HG02623 (cell line): ENCODE results near the gene SLC17A1.

ENCODE experiments used
- ATAC-seq: cut with Tn5 transposase; IDR thresholded peaks from one replicate; pipeline ENCODE4 v1.9.1; 2021; ENCODE audit warnings: moderate library complexity; ENCODE audit not compliant: unreplicated experiment

The SLC17A1 gene

DNA sequence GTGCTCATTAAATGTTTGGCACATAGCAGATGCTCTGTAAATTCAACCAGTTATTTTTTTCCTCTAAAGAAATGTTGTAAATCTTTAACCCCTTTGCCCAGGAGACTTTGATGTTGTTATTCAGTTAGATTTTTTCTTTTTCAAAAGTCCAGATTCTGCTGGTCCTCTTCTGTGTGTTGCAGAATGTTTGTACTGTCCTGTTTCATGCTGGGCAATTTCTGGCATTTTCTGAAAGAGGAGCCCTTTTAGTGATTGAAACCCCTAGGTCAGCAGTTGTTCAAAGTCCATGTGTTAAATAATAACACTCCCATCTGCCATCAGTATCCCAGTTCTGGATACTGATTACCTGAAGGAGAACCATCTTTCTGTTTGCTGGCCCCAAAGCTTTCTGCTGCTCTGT lies 1.3 kb upstream of the SLC17A1 start:
- ATAC-seq = no peak

DNA sequence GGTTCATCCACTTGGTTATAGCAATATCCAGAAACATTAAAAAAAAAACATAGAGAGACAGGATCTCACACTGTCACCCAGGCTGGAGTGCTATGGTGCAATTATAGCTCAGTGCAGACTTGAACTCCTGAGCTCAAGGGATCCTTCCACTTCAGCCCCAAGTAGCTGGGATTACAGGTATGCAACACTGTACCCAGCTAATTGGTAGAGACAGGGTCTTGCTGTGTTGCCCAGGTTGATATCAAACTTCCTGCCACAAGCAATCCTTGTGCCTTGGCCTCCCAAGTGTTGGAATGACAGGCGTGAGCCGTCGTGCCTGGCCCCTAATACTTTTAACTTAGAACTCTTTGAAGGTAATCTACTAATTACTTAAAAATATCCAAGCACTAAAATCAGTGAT lies 818 bp upstream of the SLC17A1 start:
- ATAC-seq = no peak

DNA sequence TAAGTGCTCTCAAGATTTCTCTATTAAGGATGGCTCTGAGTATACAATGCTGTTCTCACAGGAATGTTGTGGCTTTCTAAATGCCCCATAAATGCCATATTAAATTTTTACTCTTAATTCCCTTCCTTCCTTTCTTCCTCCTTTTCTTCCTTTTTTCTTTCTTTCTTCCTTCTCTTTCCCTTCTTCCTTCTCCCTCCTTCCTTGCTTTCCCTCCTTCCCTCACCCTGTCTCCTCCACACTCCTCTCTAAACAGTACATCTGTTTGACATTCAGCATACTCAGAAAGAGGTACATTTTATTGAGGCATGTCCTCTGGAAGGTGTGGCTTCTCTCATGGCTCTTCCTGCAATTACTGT lies 433 bp upstream of the SLC17A1 start:
- ATAC-seq = no peak

DNA sequence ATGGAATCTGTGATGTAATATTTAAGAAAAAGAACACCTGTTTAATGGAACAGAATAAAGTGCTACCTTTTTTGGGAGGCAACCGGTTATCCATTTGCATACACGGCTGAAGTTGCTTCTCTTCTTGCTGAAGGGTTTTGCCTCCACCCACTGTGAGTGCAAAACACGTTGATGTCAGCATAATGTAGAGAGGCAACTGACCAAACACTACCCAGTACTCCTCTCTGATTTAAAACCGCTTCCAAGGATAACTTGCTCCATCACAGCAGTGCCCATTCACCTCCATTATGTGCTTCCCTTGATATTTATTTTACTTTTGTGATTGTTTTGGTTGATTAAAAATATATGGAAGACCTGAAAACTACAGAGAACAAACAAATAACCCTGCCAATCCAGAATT lies 1.4 kb downstream of the SLC17A1 start:
- no peak for ATAC-seq

DNA sequence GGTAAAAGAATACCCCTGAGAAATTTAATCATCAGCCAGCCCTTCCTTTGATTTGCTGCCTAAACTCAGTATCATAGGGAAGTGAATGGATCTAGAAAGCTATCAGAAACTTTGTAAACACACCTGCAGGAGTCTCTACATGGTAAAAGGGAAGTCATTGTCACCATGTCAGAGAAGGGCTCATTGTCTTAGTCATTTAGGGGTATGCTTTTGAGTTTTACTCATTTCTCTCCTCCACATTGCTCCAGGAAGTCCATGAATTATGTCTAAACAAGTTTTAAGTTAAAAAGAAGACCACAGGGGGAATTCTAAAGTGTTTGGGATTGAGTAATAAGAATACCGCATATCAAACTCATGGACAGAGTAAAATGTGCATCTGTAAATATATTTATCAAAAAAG lies 2.5 kb downstream of the SLC17A1 start:
- no peak for ATAC-seq

DNA sequence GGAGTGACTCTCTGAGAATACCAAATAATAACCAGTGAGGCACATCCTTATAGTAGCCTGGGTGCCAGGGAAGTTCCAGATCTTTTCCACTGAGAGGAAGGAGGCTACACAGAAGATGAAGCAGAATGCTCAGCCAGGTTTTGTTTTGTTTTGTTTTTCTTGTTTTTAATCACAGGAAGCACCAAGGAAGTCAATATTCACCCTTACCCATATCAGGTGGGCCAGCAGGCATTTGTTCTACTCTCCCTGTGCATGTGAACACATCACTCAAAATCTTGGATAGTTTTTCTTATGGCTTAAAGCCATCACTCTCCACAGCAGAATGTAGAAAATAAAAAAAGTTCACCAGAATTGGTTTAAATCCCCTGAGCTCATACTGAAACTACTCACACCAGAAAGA lies 10.5 kb downstream of the SLC17A1 start:
- ATAC-seq = no peak

DNA sequence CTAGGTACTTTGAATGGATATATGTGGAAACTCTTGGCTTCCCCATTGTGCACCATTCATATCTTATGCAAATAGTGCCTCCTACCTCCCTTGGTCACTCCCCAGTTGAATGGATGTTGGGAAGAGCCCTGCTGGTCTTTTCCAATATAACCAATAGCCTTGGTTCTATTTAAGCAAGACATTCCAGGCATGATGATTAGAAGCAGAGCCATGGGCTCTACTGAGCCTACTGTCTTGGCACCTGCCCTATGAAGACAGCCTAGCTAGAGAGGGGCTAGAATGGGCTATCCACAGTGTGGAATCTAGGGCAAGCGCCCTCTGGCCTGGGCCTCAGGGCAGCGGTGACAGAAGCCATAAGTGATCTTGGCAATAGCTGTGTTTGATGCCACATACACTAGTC lies 15.6 kb downstream of the SLC17A1 start:
- no peak for ATAC-seq

DNA sequence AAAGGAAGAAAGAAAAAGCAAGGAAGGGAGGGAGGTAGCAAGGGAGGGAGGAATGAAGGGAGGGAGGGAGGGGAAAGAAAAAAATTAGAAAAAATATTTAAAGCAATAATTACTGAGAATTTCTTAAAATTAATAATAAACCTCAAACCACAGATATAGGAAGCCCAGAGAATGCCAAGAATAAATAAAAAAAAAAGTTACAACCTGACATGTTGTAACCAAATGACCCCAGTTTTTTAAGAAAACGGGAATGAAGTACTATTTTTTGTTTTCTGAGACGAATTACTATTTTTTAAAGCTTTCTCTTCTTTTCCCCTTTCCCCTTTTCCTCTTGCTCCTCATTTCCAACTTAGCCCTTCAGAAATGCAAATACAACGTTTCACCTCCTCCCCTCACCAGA lies 16.7 kb downstream of the SLC17A1 start:
- no peak for ATAC-seq

DNA sequence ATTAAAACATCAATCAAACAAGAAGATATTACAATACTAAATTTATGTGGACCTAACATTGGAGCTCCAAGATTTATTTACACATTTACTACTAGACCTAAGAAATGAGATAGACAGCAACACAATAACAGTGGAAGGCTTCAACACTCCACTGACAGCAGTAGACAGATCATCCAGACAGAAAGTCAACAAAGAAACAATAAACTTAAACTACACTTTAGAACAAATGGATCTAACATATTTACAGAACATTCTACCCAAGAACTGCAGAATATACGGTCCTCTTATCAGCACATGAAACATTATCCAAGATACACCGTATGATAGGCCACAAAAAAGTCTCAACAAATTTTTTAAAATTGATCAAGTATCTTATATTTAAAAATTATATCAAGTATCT lies 27.0 kb downstream of the SLC17A1 start:
- ATAC-seq = no peak

DNA sequence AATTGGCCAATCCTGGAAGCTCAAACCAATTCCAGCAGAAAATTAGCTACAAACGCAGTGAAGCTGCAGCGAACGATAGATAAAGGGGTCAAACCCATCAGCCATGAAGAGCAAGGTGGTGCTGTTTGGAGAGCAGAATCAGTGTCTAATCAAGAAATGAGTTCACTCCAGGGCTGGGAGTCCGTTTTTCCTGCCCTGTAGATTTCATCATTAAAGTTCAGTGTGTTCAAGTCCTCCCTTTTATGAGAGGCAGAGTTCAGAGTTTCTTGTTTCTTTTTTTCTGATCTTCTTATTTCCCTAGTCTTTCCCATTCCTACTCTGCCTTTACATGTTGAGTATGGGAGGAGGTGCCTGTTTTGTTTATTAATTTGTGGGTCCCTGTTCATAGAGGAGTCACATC lies 30.4 kb downstream of the SLC17A1 start:
- ATAC-seq = no peak

DNA sequence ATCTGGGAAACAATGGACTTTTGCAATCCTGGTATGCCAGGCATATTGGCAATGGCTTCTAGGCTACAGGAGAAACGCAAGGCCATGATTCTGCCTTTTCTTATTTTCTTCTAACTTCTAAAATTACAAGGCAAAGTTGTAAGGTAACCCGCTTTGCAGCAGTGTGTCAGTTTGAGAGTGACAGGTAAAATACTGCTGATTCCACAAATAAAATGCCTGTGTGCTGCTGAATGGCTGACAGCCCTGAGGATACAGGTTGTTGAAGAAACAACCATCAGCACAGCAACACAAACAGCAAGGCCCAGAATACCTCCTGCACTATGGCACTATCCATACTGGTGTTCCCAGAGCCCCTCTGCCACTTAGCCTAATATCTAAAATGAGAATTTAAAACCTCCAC lies 37.1 kb downstream of the SLC17A1 start:
- ATAC-seq = no peak

DNA sequence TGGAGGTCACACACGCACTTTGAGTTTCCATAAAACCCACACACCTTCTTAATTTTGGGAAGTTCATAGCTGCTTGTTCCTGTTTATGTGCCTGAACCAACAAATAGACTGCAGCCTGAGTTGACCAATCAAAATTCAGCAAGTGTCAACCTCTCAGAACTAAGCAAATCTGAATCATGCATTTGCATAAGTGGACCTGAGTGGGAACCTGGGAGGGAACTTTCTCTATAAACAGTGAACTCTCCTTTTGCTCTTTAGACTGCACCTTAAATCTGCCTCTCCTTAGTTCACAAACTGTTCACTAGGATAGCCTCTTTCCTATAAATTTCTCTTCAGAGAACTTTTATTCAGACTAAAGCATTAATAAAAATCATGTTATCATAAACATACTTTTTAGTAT lies 37.9 kb downstream of the SLC17A1 start:
- ATAC-seq = no peak

DNA sequence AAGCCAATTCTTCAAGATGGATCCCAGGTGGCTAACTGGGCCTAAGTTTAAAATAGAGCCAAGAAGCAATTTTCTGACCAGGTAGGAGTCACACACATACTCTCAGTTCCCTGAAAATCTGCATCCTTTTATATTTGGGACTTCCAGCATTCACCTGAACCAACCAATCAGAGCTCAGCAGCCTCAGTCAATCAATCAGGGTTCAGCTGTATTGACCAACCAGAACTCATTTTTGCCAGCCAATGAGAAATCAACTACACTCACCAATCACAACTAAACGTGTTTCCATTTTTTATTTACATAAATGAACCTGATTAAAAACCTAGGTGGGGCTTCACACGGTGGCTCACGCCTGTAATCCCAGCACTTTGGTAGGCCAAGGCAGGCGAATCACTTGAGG lies 39.8 kb downstream of the SLC17A1 start:
- no peak for ATAC-seq

DNA sequence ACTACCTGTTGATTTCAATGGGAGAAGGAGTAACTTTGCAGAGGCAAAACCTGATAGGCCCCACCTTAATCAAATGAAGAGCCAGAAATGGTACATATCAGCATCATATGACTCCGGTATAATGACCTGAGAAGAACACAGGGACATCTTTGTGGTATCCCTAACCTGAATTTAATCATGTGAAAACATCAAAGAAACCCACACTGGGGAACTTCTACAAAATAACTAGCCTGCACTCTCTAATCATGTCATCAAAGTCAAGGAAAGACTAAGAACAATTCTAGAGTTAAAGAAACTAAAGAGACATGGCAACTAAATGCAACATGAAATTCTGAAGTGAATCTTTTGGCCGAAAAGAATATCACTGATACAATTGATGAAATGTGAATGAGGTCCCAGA lies 42.4 kb downstream of the SLC17A1 start:
- no peak for ATAC-seq

DNA sequence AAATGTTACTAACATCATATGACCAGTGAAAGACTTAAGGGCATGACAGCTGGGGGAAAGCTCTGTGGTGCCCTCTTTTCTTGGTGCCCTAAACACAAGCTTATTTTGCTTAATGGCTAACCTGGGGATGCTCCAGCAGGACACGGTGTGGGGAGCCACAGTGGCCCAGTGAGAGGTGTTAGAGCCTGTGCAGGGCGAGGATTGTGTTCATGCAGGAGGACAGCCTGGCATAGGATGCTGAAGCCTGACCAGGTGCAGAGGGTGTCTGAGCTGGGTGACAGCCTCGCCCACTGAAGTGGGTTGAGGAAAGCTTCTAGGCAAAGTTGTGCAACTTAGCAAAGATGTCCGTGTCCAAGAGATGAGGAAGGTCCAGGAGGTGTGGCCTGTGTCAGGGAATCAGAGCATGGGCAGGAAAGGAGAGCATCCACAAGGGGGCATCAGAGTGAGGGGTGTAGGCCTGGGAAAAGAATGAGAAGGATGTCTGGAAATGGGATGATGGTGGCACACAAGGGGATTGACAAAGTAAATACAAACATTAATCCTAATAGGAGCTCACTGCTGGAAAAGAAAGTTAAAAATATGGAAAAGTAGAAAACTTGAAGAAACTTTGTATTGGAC lies 43.4 kb downstream of the SLC17A1 start:
- ATAC-seq = no peak

DNA sequence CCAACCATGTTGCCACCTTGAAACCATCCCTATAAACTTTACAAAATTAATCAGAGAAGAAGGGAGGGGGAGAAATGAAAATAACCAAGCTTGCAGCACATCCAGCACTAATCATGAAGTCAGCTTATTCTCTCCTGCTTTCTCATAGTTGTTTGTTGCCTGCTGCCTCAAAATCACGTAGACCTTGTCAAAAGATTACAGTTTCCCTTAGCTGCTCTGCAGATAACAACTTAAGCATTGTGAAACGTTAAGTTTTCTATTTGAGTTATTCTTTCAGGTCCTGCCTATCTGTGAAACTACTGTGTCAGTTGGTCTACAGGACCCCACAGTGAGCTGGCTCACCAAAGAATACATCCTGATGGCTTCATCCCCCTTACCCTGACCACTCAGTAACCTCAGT lies 44.4 kb downstream of the SLC17A1 start:
- ATAC-seq = no peak

DNA sequence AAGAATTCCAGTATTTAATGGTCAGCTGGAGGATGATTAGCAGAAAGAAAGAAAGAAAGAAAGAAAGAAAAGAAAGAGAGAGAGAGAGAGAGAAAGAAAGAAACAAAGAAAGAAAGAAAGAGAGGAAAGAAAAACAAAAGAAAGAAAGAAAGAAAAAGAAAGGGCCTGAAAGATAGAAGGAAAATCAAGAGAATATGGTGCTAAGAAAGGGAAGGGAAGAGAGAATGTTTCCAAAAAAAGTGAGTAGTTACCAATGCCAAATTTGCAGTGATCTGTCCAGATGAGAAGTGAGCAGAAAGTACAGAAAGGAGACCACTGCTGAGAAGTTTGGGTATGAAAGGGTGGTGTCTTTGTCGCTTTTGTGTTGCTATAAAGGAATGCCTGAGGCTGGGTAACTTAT lies 50.7 kb downstream of the SLC17A1 start:
- ATAC-seq = no peak

DNA sequence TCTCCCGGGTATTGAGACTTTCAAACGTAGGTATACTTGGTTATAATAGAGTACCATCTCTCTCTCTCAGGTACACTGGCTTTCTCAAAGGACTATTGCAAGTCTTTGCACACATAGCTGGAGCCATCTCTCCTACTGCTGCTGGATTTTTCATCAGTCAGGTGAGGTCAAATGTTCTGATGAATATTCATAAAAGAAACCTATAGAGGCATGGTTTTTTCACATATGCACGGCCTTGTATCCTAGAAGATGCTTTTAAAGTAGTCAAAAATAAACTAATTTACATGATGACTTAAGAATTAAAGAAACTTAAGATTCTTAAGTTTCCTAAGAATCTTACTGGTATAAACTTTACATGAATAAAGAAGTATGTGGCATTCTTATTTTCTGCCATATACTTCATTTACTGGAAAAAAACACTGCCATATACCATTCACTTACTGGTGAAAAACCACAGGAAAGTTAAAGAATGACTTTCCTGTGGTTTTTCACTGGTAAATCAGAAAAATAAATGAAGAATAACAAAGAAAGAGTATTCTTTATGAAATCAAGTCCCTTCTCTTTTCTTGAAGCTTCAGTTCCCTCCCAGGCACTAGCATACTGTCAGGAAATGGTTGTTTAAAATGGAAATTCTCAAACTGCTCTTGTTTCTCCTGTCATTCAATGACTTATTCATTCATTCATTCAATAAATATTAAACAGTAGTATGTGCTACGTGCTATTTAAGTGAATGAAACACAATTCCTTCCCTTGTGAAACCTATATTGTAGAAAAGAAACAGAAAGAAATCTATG lies 53.8 kb downstream of the SLC17A1 start:
- no peak for ATAC-seq

DNA sequence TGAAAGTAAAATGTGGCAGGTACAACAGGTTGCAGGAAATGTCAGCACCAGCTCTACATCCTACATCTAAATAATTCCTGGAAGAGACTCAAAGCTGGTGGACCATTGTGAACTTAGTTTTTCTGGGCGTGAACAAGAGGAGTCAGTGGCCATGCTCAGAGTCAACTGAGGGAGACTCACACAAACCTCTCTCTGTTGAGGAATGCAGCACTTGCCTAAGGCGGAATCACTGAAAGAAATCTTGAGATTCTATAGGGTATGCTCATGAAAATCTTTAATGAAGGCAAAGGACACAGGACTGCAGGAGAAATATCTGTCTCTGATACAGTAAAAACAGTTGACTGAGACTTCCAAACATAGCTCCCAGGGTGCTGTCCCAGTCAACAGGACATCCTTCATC lies 54.8 kb downstream of the SLC17A1 start:
- no peak for ATAC-seq

DNA sequence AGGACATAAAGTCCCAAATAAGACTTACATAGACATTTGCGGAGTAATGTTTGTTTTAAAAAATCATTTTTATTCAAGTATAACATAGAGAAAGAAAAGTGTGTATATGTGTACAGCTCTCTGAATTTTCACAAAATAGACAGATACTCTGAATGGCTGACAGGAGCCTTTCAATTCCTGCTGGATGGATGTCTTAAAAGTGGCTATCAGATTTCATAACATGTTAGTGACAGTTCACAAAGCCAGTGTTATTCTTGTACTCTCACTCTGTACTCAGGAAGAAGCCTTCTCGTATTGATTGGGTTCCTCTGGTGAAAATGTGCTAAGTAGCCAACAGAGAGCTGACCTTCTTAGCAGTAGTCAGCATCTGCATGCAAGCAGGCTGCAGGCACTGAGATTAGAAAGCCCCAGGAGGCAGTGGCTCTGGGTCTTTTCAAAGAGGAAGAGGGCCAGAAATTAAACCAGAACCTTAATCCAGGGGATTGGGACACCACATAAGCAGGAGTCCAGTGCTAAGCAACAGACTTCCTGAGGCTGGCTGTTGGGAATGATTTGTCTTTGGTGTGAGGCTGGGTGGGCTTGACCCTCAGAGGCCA lies 57.6 kb downstream of the SLC17A1 start:
- no peak for ATAC-seq

DNA sequence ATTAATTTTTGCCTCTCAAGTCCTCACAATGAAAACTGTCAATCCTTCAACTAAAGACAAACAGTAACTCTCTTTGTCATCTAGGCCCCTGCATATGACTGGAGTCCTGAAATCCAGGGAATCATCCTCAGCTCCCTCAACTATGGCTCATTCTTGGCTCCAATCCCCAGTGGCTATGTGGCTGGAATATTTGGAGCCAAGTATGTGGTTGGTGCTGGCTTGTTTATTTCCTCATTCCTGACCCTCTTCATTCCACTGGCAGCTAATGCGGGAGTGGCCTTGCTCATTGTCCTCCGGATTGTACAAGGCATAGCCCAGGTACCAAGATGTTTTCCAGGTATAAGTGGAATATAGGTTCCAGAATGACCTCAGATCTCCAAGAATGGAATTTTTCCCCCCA lies 61.9 kb downstream of the SLC17A1 start:
- ATAC-seq = no peak

DNA sequence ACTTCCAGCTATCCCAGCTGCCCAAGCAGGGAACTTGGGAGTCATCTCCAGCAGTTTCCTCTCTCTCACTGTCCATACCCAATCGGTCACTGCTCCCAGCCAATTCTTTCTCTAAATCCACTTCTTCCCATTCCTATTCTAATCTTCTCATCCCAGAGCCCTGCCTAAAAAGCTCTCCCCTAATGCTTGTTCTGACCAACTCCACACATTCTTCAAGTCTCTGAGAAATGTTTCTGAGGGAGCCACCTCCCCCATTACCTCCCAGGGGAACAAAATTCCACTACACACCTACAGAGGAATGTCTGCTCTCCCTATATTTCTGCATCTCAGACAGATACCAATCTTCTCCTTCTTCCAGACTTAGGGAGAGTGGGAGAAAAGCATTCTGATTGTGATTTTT lies 63.3 kb downstream of the SLC17A1 start:
- no peak for ATAC-seq

DNA sequence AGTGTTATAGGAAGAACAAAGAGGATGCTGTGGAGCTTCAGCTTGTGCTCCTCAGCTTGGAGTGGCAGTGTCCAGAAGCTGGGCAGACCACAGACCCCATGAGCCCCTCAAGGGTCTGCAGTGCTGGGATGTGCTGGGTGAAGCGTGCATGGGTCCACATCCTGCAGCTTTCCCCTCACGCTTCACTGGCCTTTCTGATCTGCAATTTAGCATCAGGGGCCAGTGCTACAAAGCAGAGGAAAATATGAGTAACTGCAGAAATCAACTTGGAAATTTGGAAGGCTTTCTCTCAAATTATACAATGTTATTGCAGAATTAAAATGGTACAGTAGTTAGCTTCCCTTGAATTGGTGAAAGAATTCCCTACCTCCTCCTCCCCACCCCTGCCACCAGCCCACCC lies 67.2 kb downstream of the SLC17A1 start:
- ATAC-seq = no peak
